ENCODE results near the gene NR2C2AP.

Gene NR2C2AP

GRCh38 chr19:19162495-19162894, 40.7 kb downstream of the NR2C2AP start:
- H3K4me1 ChIP-seq (ENCODE audit: insufficient read depth, low read length): no peaks in the 10 kb centered on the region
- H3K27ac ChIP-seq (ENCODE audit: low read depth, low read length): no peak overlapping the region
- H3K4me3 ChIP-seq (ENCODE audit: low read length): no peak overlapping the region
- no peak overlapping the region for H3K9ac ChIP-seq (ENCODE audit: low read depth, low read length)
- no peaks in the 10 kb centered on the region for H3K36me3 ChIP-seq (ENCODE audit: insufficient read depth, low read length)
- 92% methylated on average over 7 of the region's 7 CpGs for WGBS
- H3K27me3 ChIP-seq (ENCODE audit: insufficient read depth, low read length): no peaks in the 10 kb centered on the region
- H3K9me3 ChIP-seq (ENCODE audit: insufficient read depth, low read depth, low read length): no peaks in the 10 kb centered on the region

- H3K9me3 ChIP-seq (ENCODE audit: insufficient read depth, low read depth, low read length): no peaks in the 10 kb centered on the region
- H3K36me3 ChIP-seq (ENCODE audit: insufficient read depth, low read length): no peaks in the 10 kb centered on the region
- peak overlapping the region; percentile 64; the same call in 1 of the 2 replicates for H3K27ac ChIP-seq (ENCODE audit: low read depth, low read length)
- H3K4me1 ChIP-seq (ENCODE audit: insufficient read depth, low read length): no peaks in the 10 kb centered on the region
- no peak overlapping the region for H3K4me3 ChIP-seq (ENCODE audit: low read length)
- H3K27me3 ChIP-seq (ENCODE audit: insufficient read depth, low read length): no peaks in the 10 kb centered on the region
- peak overlapping the region; percentile 67 for H3K9ac ChIP-seq (ENCODE audit: low read depth, low read length)
- WGBS: 56% methylated on average over 26 of the region's 26 CpGs
Measured at GRCh38 chr19:19160461-19161035, 42.7 kb downstream of the NR2C2AP start.

- no peak overlapping the region for H3K4me3 ChIP-seq (ENCODE audit: low read length)
- H3K36me3 ChIP-seq (ENCODE audit: insufficient read depth, low read length): no peaks in the 10 kb centered on the region
- H3K9ac ChIP-seq (ENCODE audit: low read depth, low read length): no peak overlapping the region
- no peaks in the 10 kb centered on the region for H3K9me3 ChIP-seq (ENCODE audit: insufficient read depth, low read depth, low read length)
- H3K27me3 ChIP-seq (ENCODE audit: insufficient read depth, low read length): no peaks in the 10 kb centered on the region
- H3K27ac ChIP-seq (ENCODE audit: low read depth, low read length): no peak overlapping the region
- H3K4me1 ChIP-seq (ENCODE audit: insufficient read depth, low read length): no peaks in the 10 kb centered on the region
- WGBS: 100% methylated on average over 3 of the region's 4 CpGs
Measured at GRCh38 chr19:19159534-19159933, 43.7 kb downstream of the NR2C2AP start.

GRCh38 chr19:19157808-19158207, 45.4 kb downstream of the NR2C2AP start:
- WGBS: 88% methylated on average over 6 of the region's 6 CpGs
- H3K9me3 ChIP-seq (ENCODE audit: insufficient read depth, low read depth, low read length): no peaks in the 10 kb centered on the region
- H3K27me3 ChIP-seq (ENCODE audit: insufficient read depth, low read length): no peaks in the 10 kb centered on the region
- no peak overlapping the region for H3K27ac ChIP-seq (ENCODE audit: low read depth, low read length)
- H3K9ac ChIP-seq (ENCODE audit: low read depth, low read length): no peak overlapping the region
- H3K4me1 ChIP-seq (ENCODE audit: insufficient read depth, low read length): no peaks in the 10 kb centered on the region
- no peaks in the 10 kb centered on the region for H3K36me3 ChIP-seq (ENCODE audit: insufficient read depth, low read length)
- H3K4me3 ChIP-seq (ENCODE audit: low read length): no peak overlapping the region

GRCh38 chr19:19155495-19156219, 47.6 kb downstream of the NR2C2AP start:
- H3K4me1 ChIP-seq (ENCODE audit: insufficient read depth, low read length): no peaks in the 10 kb centered on the region

GRCh38 chr19:19154768-19155494, 48.3 kb downstream of the NR2C2AP start:
- Histone ChIP-seq H3K27me3 (ENCODE audit: insufficient read depth, low read length) (no peaks in the 10 kb centered on the region), H3K4me1 (ENCODE audit: insufficient read depth, low read length) (no peaks in the 10 kb centered on the region), H3K36me3 (ENCODE audit: insufficient read depth, low read length) (no peaks in the 10 kb centered on the region), H3K9ac (ENCODE audit: low read depth, low read length) (no peak overlapping the region), H3K4me3 (ENCODE audit: low read length) (no peak overlapping the region), H3K27ac (ENCODE audit: low read depth, low read length) (no peak overlapping the region), H3K9me3 (ENCODE audit: insufficient read depth, low read depth, low read length) (no peaks in the 10 kb centered on the region)
- WGBS: 86% methylated on average over 6 of the region's 6 CpGs

More at GRCh38 chr19:19155495-19156219, 47.6 kb downstream of the NR2C2AP start:
- Histone ChIP-seq H3K9ac (ENCODE audit: low read depth, low read length) (no peak overlapping the region), H3K27me3 (ENCODE audit: insufficient read depth, low read length) (no peaks in the 10 kb centered on the region), H3K36me3 (ENCODE audit: insufficient read depth, low read length) (no peaks in the 10 kb centered on the region), H3K4me3 (ENCODE audit: low read length) (no peak overlapping the region), H3K9me3 (ENCODE audit: insufficient read depth, low read depth, low read length) (no peaks in the 10 kb centered on the region), H3K27ac (ENCODE audit: low read depth, low read length) (no peak overlapping the region)
- WGBS: 89% methylated on average over 10 of the region's 10 CpGs

- no peaks in the 10 kb centered on the region for H3K9me3 ChIP-seq (ENCODE audit: insufficient read depth, low read depth, low read length)
- WGBS: 89% methylated on average over 13 of the region's 13 CpGs
- H3K4me1 ChIP-seq (ENCODE audit: insufficient read depth, low read length): no peaks in the 10 kb centered on the region
Measured at GRCh38 chr19:19152668-19153384, 50.4 kb downstream of the NR2C2AP start.

GRCh38 chr19:19151418-19151817, 51.8 kb downstream of the NR2C2AP start:
- Histone ChIP-seq H3K9me3 (ENCODE audit: insufficient read depth, low read depth, low read length) (no peaks in the 10 kb centered on the region), H3K27me3 (ENCODE audit: insufficient read depth, low read length) (no peaks in the 10 kb centered on the region), H3K4me3 (ENCODE audit: low read length) (no peak overlapping the region), H3K4me1 (ENCODE audit: insufficient read depth, low read length) (no peaks in the 10 kb centered on the region), H3K27ac (ENCODE audit: low read depth, low read length) (no peak overlapping the region), H3K9ac (ENCODE audit: low read depth, low read length) (no peak overlapping the region), H3K36me3 (ENCODE audit: insufficient read depth, low read length) (no peaks in the 10 kb centered on the region)
- WGBS: 84% methylated on average over 11 of the region's 11 CpGs

More at GRCh38 chr19:19152668-19153384, 50.4 kb downstream of the NR2C2AP start:
- no peak overlapping the region for H3K27ac ChIP-seq (ENCODE audit: low read depth, low read length)
- H3K4me3 ChIP-seq (ENCODE audit: low read length): no peak overlapping the region
- no peaks in the 10 kb centered on the region for H3K27me3 ChIP-seq (ENCODE audit: insufficient read depth, low read length)
- H3K36me3 ChIP-seq (ENCODE audit: insufficient read depth, low read length): no peaks in the 10 kb centered on the region
- H3K9ac ChIP-seq (ENCODE audit: low read depth, low read length): no peak overlapping the region

Measured in HUES64 (cell line).